Measurements from ENCODE around the gene RUFY4. TPM values are rescaled to one million over a fixed set of nuclear protein-coding genes. Genes with fewer than 3 reads are reported as not detected.

The RUFY4 gene
- total RNA-seq, 1 experiment from 2014 or later = not detected

GRCh38 chr2:218046238-218046637 lies 22.8 kb upstream of the RUFY4 start:
- intact Hi-C loops (cut with micrococcal nuclease; ENCODE audit: unreplicated experiment) (no loop called here), in situ Hi-C loops (cut with HindIII; ENCODE audit: low pct_unique_long_range_greater_than_20kb, low sequenced_read_pairs) (no loop called here)
- peaks cover 15% of the 10 kb centered on the region for H3K27me3 ChIP-seq (ENCODE audit: control insufficient read depth, insufficient read depth, low read length)
- DNase-seq (ENCODE audit: low read depth, low spot score) (no peak), ATAC-seq (no peak)
- no peaks in the 10 kb centered on the region for H3K9me3 ChIP-seq (ENCODE audit: control insufficient read depth, insufficient read depth, low read depth, low read length)
- ChIA-PET POLR2A (no interaction called here), CTCF (no interaction called here)
- H3K27ac ChIP-seq (ENCODE audit: low read length) = no peak overlapping the region
- no peak overlapping the region for H3K4me3 ChIP-seq (ENCODE audit: low read depth in 2 of 2, low read length in 2 of 2)
- no peaks in the 10 kb centered on the region for H3K4me1 ChIP-seq (ENCODE audit: control insufficient read depth, insufficient read depth, low read length)
- no peak for TF ChIP-seq CTCF (IDR thresholded peaks at IDR 0.05)
- TF ChIP-seq POLR2AphosphoS5 (IDR thresholded peaks at IDR 0.05; ENCODE audit: low read depth, low read length) = no peak
- no peak for TF ChIP-seq TCF7L2 (IDR thresholded peaks at IDR 0.05; ENCODE audit: low read depth, low read length)
- no peaks in the 10 kb centered on the region for H3K36me3 ChIP-seq (ENCODE audit: control insufficient read depth, insufficient read depth, low read length)
- BruUV-seq (replicated peaks) = no TSS peak

- POLR2A ChIA-PET = no interaction called here
- intact Hi-C loops (cut with micrococcal nuclease; ENCODE audit: unreplicated experiment) (no loop called here), in situ Hi-C loops (cut with HindIII; ENCODE audit: low pct_unique_long_range_greater_than_20kb, low sequenced_read_pairs) (no loop called here)
- no TSS peak for BruUV-seq (replicated peaks)
- Histone ChIP-seq H3K9me3 (ENCODE audit: control insufficient read depth, insufficient read depth, low read depth, low read length) (no peaks in the 10 kb centered on the region), H3K27me3 (ENCODE audit: control insufficient read depth, insufficient read depth, low read length) (peaks cover 15% of the 10 kb centered on the region), H3K27ac (ENCODE audit: low read length) (no peak overlapping the region), H3K36me3 (ENCODE audit: control insufficient read depth, insufficient read depth, low read length) (no peaks in the 10 kb centered on the region), H3K4me1 (ENCODE audit: control insufficient read depth, insufficient read depth, low read length) (no peaks in the 10 kb centered on the region), H3K4me3 (ENCODE audit: low read depth in 2 of 2, low read length in 2 of 2) (no peak overlapping the region)
- TF ChIP-seq REST (IDR thresholded peaks at IDR 0.05; ENCODE audit: insufficient read depth in 1 of 2, low read depth in 2 of 2, low read length in 1 of 2) (no peak), TCF7L2 (IDR thresholded peaks at IDR 0.05; ENCODE audit: low read depth, low read length) (no peak), CTCF (IDR thresholded peaks at IDR 0.05) (no peak), POLR2AphosphoS5 (IDR thresholded peaks at IDR 0.05; ENCODE audit: low read depth, low read length) (no peak), SIN3A (IDR thresholded peaks at IDR 0.05; ENCODE audit: borderline replicate concordance, insufficient read depth, low read depth, low read length) (no peak)
- DNase-seq (ENCODE audit: low read depth, low spot score) = no peak
- CTCF ChIA-PET = interaction anchor here (0.6 kb wide), 1 partner anchor 21 kb away, joined by 3 read pairs; no protein-coding TSS in a partner anchor
- ATAC-seq = no peak
These were observed 21.4 kb upstream of the RUFY4 start for GRCh38 chr2:218047536-218048225.

All from Panc1 (cell line).